AG09319 (cell line): ENCODE results near the gene SLC13A4.

Experiments
- DNase-seq: peaks from one replicate; pipeline ENCODE4 v3.0.0-alpha.2; 2010; ENCODE audit warnings: low read depth; ENCODE audit errors: extremely low read depth
- TF ChIP-seq, protein P1 (sequence below): IDR thresholded peaks from 2 replicates; pipeline ENCODE4 v1.5.1; 2011; ENCODE audit warnings: low read depth, mild to moderate bottlenecking, inconsistent platforms, low read length, moderate library complexity

Gene SLC13A4

DNA sequence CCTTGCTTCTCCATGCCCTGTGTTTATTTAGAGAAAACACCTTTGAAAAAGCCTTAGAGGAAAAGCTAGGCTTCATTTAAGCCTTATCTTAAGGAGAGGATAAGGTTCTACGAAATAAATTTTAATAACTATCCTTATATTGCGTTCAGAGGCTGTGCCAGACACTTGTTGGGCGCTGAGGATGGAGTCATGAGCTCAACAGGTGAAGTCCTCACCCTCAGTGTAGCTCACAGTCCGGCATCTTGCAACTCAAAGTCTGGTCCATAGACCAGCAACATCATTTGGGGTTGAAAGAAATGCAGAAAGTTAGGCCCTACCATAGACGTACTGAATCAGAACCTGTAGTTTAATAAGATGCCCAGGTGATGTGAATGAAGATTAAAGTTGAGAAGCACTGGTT lies 69.4 kb downstream of the SLC13A4 start:
- DNase-seq: no peak
- TF ChIP-seq, protein P1, sequence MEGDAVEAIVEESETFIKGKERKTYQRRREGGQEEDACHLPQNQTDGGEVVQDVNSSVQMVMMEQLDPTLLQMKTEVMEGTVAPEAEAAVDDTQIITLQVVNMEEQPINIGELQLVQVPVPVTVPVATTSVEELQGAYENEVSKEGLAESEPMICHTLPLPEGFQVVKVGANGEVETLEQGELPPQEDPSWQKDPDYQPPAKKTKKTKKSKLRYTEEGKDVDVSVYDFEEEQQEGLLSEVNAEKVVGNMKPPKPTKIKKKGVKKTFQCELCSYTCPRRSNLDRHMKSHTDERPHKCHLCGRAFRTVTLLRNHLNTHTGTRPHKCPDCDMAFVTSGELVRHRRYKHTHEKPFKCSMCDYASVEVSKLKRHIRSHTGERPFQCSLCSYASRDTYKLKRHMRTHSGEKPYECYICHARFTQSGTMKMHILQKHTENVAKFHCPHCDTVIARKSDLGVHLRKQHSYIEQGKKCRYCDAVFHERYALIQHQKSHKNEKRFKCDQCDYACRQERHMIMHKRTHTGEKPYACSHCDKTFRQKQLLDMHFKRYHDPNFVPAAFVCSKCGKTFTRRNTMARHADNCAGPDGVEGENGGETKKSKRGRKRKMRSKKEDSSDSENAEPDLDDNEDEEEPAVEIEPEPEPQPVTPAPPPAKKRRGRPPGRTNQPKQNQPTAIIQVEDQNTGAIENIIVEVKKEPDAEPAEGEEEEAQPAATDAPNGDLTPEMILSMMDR: no peak

- no peak for DNase-seq
- TF ChIP-seq, protein P1: no peak
These were observed 74.5 kb downstream of the SLC13A4 start for GRCh38 chr7:135653340-135654080.

GRCh38 chr7:135650831-135651573 lies 77.0 kb downstream of the SLC13A4 start:
- DNase-seq: no peak

DNA sequence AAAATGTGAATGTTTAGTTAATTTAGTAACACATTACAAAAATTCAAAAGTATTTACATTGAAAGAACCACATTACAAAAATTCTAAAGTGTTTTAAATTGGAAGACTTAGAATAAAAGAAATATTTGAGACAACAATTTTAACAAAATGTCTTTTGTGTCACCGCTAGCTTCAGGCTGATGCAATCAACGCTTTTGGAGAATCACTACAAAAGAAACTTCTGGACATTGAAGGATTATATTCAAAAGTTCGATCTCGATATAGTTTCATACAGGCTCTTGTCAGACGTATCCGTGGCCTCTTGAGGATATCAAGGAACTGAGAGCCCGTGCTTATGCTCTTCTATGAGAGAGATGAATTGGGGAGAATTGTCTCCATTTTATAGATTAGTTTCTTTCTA lies 79.8 kb downstream of the SLC13A4 start:
- TF ChIP-seq, protein P1: no peak
- no peak for DNase-seq

More at GRCh38 chr7:135650831-135651573, 77.0 kb downstream of the SLC13A4 start:
- TF ChIP-seq, protein P1: no peak

DNA sequence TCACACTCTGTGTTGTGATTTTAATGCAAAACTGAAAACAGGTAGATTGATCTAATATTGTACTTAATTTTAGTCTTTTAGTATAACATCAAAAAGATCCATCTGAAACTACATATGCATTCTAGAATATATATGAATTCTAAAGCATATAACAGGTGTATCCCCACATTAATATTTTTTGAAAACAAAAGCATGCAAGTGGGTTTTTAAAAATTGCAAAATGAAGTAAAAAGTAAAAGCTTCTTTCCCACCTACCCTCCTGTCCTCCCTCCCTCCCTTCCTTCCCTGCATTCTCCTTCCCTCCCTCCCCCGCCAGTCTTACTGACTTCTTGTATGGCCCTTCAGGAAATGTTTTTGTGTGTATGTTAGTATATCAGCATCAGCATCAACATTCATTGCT lies 80.2 kb downstream of the SLC13A4 start:
- TF ChIP-seq, protein P1: no peak
- no peak for DNase-seq

DNA sequence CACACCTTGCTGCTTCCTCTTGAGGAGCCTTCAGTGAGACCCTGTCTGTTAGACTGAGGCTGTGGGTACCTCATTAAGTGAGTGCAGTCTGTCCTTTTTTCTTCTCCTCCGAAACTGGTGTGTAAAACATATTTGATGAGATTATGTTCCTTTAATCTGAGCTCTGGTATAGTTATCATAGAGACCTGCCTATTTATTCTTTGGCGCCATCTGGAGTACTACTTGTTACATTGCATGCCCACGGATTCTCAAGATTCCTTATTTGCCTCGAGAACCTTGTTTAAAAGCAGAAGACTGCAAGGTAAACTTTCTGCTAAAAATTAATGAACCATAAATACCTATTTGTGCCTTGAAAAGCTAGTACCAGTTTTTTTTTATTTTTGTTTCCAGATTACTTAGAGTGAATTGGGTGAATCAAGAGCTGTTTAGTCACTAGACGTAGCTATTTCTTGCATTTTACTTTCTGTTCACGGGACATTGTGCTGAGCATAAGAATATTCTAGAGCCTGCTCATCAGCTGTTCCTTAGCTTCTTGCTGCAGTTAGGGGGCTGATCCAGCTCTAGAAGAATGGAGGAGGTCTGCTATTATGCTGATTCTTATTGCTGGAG lies 82.6 kb downstream of the SLC13A4 start:
- no peak for DNase-seq
- TF ChIP-seq, protein P1: peak; percentile 72

DNA sequence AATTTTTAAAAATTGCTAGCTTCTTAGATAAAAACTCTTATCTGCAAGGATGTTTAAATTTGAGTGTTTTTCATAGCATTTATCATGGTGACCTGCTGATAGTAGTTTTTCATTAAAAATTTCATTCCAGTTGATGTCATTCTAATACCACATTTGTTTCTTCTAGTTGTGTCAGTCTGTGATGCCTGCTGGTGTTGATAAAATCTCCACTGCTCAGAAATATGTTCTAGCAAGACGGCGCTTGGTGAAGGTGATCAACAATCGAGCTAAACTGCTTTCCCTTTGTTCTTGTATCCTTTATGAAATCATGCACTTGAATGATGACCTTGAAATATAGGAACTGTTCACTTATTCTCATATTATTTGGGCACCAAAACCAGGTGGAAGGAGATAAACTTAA lies 83.3 kb downstream of the SLC13A4 start:
- TF ChIP-seq, protein P1: no peak
- no peak for DNase-seq
